HepG2 (cell line): ENCODE data around the gene GHRL. TPM values are rescaled to one million over a fixed set of nuclear protein-coding genes. Genes with fewer than 3 reads are reported as not detected.
"Not testable (repeated sequence)": the region's sequence is repeated elsewhere in the genome, so short reads cannot be mapped to it uniquely, and the experiment has no call there.

Source experiments
- ATAC-seq: fragments of 200-7000 bp; cut with Tn5 transposase; 3 replicates; pipeline ENCODE4 v1.9.1; 2020; ENCODE audit warnings: mild to moderate bottlenecking, moderate library complexity
- BruUV-seq: library from RNA; stranded (reverse); fragments of 400-500 nt; replicated peaks from 2 replicates; lab custom pipeline; 2021; lab: Mats Ljungman, UMichigan
- CTCF ChIA-PET: fragments of 300-600 bp; formaldehyde crosslinking; extraction: SDS; loops from one replicate; lab custom pipeline; 2021; ENCODE audit warnings: low total read pairs, inconsistent platforms, low intra/inter-chr PET ratio; lab: Yijun Ruan, JAX
- POLR2A ChIA-PET: fragments of 350-600 bp; sonication (Branson Sonifier 250); formaldehyde crosslinking; loops from one replicate; lab custom pipeline; 2020; ENCODE audit warnings: antibody characterized with exemption, inconsistent platforms; lab: Yijun Ruan, JAX
- DNase-seq: peaks from one replicate; pipeline ENCODE4 v3.0.0-alpha.2; 2015; ENCODE audit warnings: low spot score
- FAIRE-seq: peaks from 3 replicates; lab custom pipeline; 2011; peaks lifted over from hg19 to GRCh38; lab: Jason Lieb, UNC
- H2AFZ ChIP-seq: one replicate; pipeline ENCODE4 v1.6.1; 2011; ENCODE audit warnings: low read length, inconsistent platforms
- H3K27ac ChIP-seq: fragments of 300-600 bp; 3 replicates; pipeline ENCODE4 v1.8.0; 2011; ENCODE audit warnings: mixed run types, mild to moderate bottlenecking, mixed read lengths, low read length, inconsistent platforms; ENCODE audit not compliant: insufficient read depth; ENCODE audit errors: extremely low read length
- H3K27me3 ChIP-seq, 2 experiments: fragments of 200-600 bp in 1 of 2; 2 replicates in 1 of 2; 3 replicates in 1 of 2; pipeline versions ENCODE4 v1.6.0 to v1.8.0; 2011; ENCODE audit warnings: low read length in 2 of 2, mild to moderate bottlenecking in 2 of 2, moderate library complexity in 2 of 2, inconsistent platforms in 1 of 2; ENCODE audit not compliant: insufficient read depth in 2 of 2, control insufficient read depth in 1 of 2
- H3K36me3 ChIP-seq, 2 experiments: fragments of 200-600 bp in 1 of 2; replicated peaks in 1 of 2; 2 replicates in 1 of 2; 3 replicates in 1 of 2; pipeline versions ENCODE4 v1.5.1 to v1.8.0; 2011; ENCODE audit warnings: low read length in 2 of 2, inconsistent platforms in 1 of 2; ENCODE audit not compliant: insufficient read depth in 2 of 2, control insufficient read depth in 1 of 2
- H3K4me1 ChIP-seq: 2 replicates; pipeline ENCODE4 v1.5.1; 2012; ENCODE audit warnings: low read length, inconsistent platforms; ENCODE audit not compliant: insufficient read depth
- H3K4me2 ChIP-seq: 2 replicates; pipeline ENCODE4 v1.6.0; 2011; ENCODE audit warnings: low read depth, low read length, inconsistent platforms
- H3K4me3 ChIP-seq, 3 experiments: fragments of 200-600 bp in 1 of 3; sonication (generic), shearing (Covaris generic) in 1 of 3; replicated peaks in 1 of 3; 2 replicates each; pipeline ENCODE4 v1.5.1; 2011 to 2016; ENCODE audit warnings: low read length in 3 of 3, inconsistent platforms in 2 of 3, low read depth in 2 of 3, mild to moderate bottlenecking in 2 of 3, control low read depth in 1 of 3, mixed read lengths in 1 of 3; ENCODE audit not compliant: insufficient read depth in 1 of 3
- H3K79me2 ChIP-seq: one replicate; pipeline ENCODE4 v1.6.1; 2011; ENCODE audit warnings: low read length, inconsistent platforms; ENCODE audit not compliant: insufficient read depth
- H3K9ac ChIP-seq: 2 replicates; pipeline ENCODE4 v1.6.0; 2011; ENCODE audit warnings: mild to moderate bottlenecking, low read depth, low read length, inconsistent platforms; ENCODE audit not compliant: insufficient read depth
- H3K9me3 ChIP-seq: 2 replicates; pipeline ENCODE4 v1.5.1; 2012; ENCODE audit warnings: mild to moderate bottlenecking, low read length
- H4K20me1 ChIP-seq: 2 replicates; pipeline ENCODE4 v1.6.0; 2011; ENCODE audit warnings: inconsistent platforms, mild to moderate bottlenecking, low read length, moderate library complexity; ENCODE audit not compliant: insufficient read depth
- RBFOX2 ChIP-seq: fragments of 200-400 bp; formaldehyde crosslinking; IDR thresholded peaks from 2 replicates; pipeline ENCODE4 v1.6.1; 2017; ENCODE audit warnings: low read depth, mild to moderate bottlenecking, low read length
- ZGPAT ChIP-seq: IDR thresholded peaks from 2 replicates; pipeline ENCODE4 v1.6.1; 2016; ENCODE audit warnings: mild to moderate bottlenecking
- WGBS: methylation state at CpG from one replicate; pipeline ENCODE4 v1.1.6; 2017; ENCODE audit warnings: low lambda C conversion rate; 5-methylcytosine and 5-hydroxymethylcytosine counted together
- in situ Hi-C: cut with HindIII; loops from 2 replicates; pipeline ENCODE4 v1.10.0; 2017; ENCODE audit warnings: low pct_unique_long_range_greater_than_20kb; ENCODE audit not compliant: extremely low pct_ligation_motif_present
- intact Hi-C: fragments of 100-400 bp; cut with micrococcal nuclease; formaldehyde crosslinking; loops from one replicate; pipeline ENCODE4 v1.10.0; 2022; ENCODE audit not compliant: unreplicated experiment
- polyA plus RNA-seq, 8 experiments: library from polyadenylated mRNA; depleted of rRNA in 3 of 8; stranded (reverse) in 7 of 8; unstranded in 1 of 8; fragments of >200 nt; fragmentation: Illumina TruSeq in 4 of 8; extraction: Trizol in 4 of 8; gene quantifications; 2 replicates each; pipeline versions ENCODE4 v1.2.1 to v1.2.3, GENCODE V29; 2011 to 2016; ENCODE audit warnings: low read depth in 4 of 8, missing spikeins in 1 of 8, mixed read lengths in 1 of 8; ENCODE audit not compliant: insufficient read depth in 1 of 8
- total RNA-seq, 5 experiments: library from RNA; depleted of rRNA; stranded (reverse); fragments of >200 nt; fragmentation: Illumina TruSeq; extraction: Trizol; gene quantifications; 2 replicates each; pipeline ENCODE4 v1.2.3, GENCODE V29; 2016; ENCODE audit warnings: low read depth in 1 of 5

GHRL gene
- total and polyA plus RNA-seq, 2 of the 13 experiments (the other 11 are each of a cell fraction or from before 2014, with no cell fraction given): 0.09 TPM; not detected in 1

DNA sequence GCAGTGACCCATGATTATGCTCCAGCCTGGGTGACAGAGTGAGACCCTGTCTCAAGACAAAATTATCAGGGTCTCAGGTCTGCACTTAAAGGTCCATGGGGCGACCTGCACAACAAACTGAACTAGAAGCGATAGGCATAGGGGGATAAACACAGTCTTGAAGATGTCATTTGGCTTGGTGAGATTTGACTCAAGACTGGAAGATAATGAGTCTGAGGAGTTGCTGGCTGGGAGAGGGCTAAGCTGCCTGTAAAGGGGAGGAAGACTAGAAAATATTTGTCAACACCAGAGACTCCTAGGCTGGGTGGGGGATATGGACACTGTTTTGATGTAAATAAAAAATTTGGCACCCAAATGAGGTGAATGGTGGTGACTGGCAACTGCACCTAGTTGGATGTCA lies 19.8 kb downstream of the GHRL start:
- 100% methylated on average over 2 of the region's 2 CpGs for WGBS
- H3K79me2 ChIP-seq: peaks cover 71% of the 10 kb centered on the region
- ChIA-PET CTCF (no interaction called here), POLR2A (interaction anchor here (0.7 kb wide), 1 partner anchor 20 kb away, joined by 3 read pairs; the partner anchor contains the start of gene GHRL)
- peaks cover 47% of the 10 kb centered on the region for H4K20me1 ChIP-seq
- no peaks in the 10 kb centered on the region for H3K27me3 ChIP-seq
- in situ Hi-C loops (no loop called here), intact Hi-C loops (no loop called here)
- H3K4me1 ChIP-seq: peaks cover 10% of the 10 kb centered on the region
- no peak overlapping the region for H2AFZ ChIP-seq
- no peak overlapping the region for H3K27ac ChIP-seq
- H3K9ac ChIP-seq: no peak overlapping the region
- no peak for DNase-seq
- H3K36me3 ChIP-seq: peaks cover 40 to 87% of the 10 kb centered on the region in 2 experiments
- FAIRE-seq: no peak
- peak overlapping the region; percentile 18; the same call in 1 of the 2 replicates for H3K4me2 ChIP-seq
- BruUV-seq: no TSS peak
- TF ChIP-seq RBFOX2 (no peak), ZGPAT (CRISPR knock-in tag) (no peak)
- H3K4me3 ChIP-seq: no peak overlapping the region
- no peaks in the 10 kb centered on the region for H3K9me3 ChIP-seq
- no peak for ATAC-seq

DNA sequence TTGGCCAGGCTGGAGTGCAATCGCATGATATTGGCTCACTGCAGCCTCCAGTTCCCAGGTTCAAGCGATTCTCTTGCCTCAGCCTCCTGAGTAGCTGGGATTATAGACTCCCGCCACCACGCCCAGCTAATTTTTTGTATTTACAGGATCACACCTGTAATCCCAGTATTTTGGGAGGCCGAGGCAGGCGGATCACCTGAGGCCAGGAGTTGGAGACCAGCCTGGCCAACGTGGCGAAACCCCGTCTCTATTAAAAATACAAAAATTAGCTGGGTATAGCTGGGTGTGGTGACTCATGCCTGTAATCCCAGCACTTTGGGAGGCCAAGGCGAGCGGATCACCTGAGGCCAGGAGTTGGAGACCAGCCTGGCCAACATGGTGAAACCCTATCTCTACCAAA lies 20.3 kb downstream of the GHRL start:
- CTCF ChIA-PET, H3K4me3 ChIP-seq, BruUV-seq, ATAC-seq, in situ Hi-C loops, H3K9ac ChIP-seq, H3K27ac ChIP-seq, H2AFZ ChIP-seq, FAIRE-seq, H3K9me3 ChIP-seq, H3K4me2 ChIP-seq, H3K27me3 ChIP-seq, intact Hi-C loops, DNase-seq: not testable (repeated sequence)
- Histone ChIP-seq H3K79me2 (peaks cover 76% of the 10 kb centered on the region), H3K36me3 (peaks cover 38 to 87% of the 10 kb centered on the region in 2 experiments), H3K4me1 (peaks cover 10% of the 10 kb centered on the region), H4K20me1 (peaks cover 47% of the 10 kb centered on the region)
- WGBS: 95% methylated on average over 11 of the region's 11 CpGs
- POLR2A ChIA-PET: interaction anchor here (0.7 kb wide), 1 partner anchor 20 kb away, joined by 3 read pairs; the partner anchor contains the start of gene GHRL
